ENCODE measurements around the gene C14orf93.

C14orf93 gene

DNA sequence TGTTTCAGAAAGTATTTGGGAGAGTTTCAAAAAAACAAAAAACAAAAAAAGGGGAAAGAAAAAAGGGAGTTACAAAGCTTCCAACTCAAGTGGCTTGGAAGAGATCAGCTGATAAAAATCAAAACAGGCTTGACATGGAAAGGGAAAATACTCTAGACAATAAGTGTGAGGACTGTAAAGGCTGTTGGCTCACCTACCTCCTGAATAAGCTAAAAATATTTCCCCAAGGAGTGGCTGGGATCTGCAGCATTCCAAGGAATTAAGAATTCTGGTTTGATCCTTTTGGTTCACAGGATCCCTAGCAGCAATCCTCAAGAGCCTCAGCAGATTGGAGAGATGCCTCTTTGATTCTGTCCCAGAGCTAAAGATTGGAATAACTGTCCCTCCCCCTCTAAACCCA is 16.4 kb downstream of the C14orf93 start:
- no peak for DNase-seq

DNA sequence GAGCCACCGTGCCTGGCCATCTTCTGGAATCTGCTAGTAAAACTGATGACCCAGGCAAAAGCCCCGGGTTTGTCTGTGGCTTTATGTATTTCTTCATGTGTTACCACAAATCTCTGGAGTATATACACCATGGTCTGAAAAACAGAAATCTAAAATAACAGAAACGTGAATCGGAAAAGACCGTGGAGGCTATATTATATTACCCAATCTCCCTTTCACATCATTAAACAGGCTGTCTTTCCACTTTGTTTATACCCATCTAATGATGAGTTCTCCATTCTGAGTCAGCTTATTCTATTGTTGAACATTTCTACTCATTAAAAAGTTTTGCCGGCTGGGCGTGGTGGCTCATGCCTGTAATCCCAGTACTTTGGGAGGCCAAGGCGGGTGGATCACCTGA is 18.1 kb downstream of the C14orf93 start:
- no peak for DNase-seq

DNA sequence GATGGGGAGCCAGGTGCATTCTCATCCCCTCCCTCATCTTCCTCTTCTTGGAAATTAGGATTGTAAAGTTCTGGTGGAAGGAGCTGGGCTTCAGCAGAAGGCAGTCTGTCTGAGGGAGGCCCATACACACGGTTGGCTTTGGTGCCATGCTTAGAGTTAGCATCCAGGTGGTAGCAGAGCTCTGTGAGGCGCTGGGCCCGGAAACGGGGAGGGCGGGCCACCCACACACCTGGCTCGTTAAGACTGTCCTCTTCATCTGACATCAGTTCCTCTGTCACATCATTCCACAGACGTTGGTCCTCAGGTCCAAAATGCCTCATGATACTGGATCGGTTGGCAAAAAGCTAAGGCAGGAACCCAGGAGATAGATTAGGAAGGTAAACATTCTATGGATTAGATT is 22.7 kb downstream of the C14orf93 start:
- DNase-seq = no peak

DNA sequence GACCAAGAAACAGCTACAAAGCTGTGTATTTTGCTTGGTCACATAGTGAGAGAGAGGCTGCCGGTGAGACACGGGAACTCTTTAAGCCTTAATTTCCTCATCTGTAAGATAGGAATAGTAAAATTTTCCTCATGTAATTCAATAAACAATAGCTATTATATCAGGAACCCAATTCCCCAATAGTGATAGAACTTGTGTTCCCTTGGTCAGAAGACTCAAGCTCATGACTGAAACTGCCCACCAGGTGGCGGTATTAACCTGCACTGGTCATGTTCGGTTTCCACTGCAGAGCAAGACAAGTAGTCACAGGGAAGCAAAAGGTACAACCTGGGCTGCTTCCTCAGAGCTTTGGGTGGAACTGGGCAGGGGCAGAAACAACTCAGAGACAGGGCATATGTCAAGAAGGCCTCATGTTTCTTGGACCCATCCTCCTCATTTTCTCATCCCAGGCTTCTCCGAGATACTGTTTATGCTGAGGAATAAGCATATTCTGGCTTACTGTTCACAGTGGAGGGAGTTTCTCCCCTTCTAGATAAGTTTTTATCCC is 23.4 kb downstream of the C14orf93 start:
- peak; percentile 57 to 83 (median 79) for DNase-seq

DNA sequence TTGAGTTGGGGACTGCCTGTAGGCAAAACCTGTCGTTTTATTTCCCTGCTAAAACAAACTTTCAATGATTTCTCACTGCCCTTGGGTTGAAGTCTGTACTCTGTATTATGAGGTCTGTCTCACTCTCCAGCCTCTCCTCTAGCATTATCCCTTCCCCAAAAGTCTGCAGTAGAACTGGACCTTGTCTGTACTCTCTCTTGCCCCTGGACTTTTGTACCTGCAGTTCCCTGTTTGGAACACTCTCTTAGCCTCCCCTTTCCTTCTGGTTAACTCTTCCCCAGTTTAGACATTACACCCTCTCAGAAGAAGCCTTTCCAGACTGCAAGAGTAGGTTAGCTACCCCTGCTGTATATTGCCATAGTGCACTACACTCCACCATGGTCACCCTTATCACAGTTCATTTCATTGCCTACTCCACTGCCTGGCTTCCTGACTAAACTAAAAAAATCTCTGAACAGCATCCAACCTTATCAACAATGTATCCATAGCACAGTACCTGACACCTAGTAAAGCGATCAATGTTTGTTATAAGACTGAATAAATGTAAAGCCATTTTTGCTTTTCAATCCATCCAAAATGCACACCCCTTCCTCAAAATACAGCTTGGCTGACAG is 23.9 kb downstream of the C14orf93 start:
- no peak for DNase-seq

DNA sequence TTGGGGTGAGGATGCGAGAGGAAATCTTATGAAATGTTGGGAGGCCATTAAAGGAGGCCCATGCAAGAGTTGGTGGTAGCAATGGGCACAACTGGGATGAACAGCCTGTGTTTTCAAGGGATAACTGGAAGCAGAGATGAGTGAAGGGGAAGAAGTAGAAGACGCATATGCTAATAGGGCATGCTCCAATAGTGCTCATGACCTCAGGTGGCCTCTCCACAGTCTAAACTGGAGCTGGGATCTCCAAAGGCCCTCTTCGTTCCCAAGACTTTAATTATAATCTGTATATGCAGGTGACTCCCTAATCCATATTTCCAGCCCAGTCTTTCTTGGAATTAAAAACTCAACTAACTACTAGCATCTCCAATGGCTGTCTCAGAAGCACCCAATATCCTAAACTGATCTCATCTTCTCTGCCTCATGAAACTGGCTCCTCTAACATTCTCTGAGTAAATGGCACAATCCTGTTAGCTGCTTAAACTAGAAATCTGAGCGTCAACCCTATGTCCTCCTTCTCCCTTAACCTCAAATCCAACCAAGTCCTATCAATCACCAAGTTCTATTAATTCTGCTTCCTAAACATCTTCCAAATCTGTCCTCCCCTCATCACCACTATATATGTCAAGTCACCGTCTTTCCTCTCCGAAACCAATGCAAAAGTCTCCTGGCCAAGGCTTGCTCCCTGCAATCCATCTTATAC is 24.8 kb downstream of the C14orf93 start:
- no peak for DNase-seq

DNA sequence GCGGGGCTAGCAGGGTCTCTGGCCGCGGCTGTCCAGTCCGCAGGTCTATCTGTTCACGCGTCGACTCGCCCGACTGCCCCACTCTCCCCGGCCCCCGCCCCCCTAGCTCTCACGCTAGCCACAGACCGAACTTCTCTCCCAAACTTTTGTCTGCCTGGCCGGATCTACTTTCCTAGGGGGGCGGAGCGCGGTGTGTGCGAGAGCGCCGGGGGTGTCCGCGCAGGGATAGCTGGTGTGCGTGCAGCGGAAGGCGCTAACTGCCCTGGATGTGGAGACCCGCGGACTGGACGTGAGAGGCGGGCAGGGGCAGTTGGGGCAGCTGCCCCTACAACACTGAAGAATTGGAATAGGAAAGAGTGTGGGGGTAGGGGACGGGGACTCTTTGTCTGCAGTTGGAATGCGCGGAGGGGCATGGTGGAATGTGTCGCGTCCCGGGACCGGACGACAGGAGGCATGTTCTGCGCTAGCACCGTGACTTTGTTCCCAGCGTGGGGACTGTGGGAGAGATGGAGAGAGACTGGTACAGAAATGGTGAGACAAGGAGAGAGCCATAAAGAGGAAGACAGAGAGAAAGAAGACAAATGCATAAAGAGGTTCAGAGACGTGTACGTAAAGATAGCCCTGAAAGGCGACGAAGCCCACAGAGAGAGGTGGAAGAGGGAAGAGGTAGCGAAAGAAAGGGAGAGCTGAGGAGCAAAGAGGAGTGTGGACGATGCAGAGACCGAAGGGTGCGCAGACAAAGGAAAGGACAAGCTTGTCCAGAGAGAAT is 27.3 kb downstream of the C14orf93 start, which contains the start of gene AJUBA:
Gene AJUBA, minus strand, starts transcription at position 75 of the 769 bp plus-strand sequence. CDS start 285 bp downstream, outside the sequence.
- DNase-seq = peak; percentile 32 to 89 (median 59)

DNA sequence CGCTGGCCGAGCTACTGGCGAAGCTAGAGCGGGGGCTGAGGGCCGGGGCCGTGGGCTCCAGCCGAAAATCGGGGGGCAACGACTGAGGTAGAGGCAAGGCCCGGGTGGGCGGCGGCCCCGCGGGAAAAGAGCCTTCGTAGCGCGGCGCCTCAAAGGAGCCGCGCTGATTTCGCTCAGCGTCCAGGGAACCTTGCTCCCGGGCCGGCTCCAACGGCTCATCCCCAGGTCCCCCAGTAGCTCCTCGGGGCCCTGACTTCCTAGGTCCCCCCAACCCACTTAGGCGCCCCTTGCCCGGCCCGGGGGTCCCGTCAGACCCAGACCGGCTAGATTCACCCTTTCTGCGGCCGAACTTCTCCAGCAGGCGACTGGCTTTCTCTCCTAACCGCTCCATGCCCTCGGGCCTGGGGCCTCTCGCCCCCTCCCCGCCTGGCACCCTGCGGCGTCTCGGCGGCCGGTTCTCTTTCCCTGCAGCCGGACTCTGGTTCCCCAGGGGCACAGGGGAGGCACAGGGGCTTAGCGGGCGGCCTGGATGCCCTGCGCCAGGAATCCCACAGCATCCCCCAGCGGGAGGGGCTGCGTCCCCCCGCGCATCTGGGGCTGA is 28.0 kb downstream of the C14orf93 start:
- no peak for DNase-seq

DNA sequence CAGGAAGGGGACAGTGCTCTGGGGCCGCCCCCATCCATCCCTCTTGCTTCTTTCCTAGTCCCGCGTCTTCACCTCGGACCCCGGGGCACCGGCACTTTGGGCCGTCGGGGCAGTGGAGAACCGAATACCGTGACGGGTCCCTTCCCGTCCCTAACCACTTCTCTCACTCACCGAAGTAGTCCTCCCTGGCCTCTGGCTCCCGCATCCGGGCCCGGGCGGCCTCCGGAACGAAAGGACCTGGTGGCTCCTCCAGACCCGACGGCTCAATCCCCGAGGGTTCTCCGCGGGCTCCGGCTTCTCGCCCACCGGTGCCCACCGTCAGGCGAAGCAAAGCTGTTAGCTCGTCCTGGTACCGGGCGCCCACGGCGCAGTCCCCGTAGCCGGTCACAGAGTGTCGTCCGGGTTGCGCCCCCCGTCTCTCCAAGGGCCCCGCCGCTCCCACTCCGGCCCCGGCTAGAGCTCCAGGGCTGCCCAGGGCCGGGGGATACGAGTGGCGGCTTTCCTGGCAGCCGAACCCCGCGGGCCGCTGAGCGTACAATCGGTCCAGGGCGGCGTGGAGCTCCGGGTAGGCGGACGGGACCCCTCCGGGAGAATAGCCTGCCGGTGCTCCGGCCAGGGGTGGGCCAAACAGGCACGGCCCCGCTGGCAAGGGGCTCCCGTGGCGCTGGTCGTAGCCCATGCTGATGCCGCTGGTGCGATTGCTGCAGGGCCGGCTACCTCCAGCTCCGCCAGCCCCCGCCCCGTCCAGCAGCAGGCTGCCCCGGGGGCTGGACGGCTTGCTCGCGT is 28.7 kb downstream of the C14orf93 start:
- DNase-seq = peak in 1 of 5 experiments; percentile 18

DNA sequence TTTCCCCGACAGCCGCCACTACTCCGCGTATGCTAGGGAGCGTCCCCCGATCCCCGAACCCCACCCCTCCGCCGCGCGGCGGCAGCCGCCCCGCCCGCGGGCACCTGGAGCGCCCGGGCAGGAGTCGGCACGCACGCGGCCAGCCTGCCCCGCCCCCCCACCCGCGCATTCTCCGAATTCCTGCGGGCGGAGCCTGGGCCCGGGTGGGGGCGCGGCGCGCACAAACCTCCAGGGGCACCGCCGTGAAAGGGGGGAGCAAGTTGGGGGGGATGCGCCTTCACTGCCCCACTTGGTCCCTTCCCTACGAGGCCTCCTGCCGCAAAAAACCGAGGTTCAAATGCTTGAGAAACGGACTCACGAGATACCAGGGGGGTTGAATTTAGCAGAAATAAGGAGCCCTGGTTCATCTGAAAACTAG is 29.3 kb downstream of the C14orf93 start:
- peak in 2 of 5 experiments; percentile 14 to 22 for DNase-seq

DNA sequence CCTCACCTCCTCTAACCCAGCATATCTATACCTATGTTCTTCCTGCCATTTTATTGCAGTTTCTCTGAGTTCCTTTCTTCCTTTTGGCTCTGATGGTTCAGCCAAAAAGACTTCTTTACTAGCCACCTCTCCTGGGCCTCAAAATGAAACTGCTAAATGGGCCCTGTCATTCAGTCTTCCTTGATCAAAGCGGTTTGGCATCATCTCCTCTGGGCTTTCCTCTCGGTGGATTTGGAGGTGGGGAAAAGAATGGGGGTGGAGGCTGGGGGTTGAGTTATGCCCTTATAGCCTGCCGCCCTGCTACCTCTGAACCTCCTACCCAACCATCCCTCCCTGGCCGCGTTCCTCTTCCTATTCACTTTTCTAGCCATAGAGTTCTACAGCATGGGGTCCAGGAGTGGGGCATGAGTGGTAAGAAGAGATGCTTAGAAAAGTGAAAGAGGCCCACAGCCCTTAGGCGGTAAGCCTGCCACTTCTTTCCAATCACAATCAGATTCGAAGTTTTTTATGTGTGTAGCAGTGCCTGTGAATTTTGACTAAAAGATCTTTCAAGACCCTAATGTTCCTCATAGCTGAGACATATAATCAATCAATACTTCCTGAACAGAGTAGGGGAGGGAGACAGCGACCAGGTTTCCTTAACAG is 30.1 kb downstream of the C14orf93 start:
- no peak for DNase-seq

DNA sequence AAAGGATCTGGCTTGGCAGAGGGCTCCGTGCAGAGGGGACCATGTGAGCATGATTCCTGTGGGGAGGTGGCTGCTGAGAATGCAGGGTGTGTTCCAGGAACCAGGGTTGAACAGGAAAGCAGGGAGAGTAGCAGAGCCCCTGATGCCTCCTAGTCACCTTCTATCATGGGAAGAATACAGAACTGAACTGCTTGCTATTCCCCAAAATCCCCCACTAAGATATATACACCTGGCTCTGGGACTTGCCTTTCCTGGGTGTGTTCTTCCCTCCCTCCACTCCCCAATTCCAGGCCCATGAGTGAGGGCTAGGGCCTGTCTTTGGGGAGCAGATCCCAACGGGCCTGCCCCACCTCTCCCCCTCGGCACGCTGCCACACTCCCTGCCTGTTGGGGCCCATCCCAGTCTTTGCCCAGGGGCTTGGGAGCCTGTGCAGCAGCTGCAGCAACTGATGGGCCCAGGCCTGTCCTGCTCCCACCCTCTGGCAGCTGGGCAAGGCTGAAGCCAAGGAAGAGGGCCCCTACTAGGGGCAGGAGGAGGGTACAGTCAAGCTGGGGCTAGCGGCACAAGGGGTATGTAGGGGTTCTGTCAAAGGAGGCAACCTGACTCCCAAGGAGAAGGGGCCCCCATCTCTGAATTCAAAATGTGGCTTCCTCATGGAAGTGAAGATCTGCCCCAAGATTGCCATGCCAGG is 30.8 kb downstream of the C14orf93 start:
- DNase-seq = no peak

DNA sequence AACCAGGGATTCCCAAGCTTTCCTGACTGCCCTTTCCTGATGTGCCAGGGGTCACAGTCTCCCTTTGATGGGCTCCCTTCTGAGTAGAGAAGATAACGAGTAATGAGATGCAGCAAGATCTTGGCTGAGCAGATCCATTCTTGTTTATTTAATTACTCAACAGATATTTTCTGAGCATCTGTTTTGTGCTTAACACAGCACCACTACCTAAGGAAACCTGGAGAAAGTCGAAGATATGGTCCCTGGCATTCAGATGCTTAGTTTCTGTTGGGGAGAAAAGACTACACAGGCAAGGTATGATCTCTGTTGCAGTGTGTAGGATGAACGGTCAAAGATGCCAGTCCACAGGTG is 31.5 kb downstream of the C14orf93 start:
- DNase-seq = no peak

DNA sequence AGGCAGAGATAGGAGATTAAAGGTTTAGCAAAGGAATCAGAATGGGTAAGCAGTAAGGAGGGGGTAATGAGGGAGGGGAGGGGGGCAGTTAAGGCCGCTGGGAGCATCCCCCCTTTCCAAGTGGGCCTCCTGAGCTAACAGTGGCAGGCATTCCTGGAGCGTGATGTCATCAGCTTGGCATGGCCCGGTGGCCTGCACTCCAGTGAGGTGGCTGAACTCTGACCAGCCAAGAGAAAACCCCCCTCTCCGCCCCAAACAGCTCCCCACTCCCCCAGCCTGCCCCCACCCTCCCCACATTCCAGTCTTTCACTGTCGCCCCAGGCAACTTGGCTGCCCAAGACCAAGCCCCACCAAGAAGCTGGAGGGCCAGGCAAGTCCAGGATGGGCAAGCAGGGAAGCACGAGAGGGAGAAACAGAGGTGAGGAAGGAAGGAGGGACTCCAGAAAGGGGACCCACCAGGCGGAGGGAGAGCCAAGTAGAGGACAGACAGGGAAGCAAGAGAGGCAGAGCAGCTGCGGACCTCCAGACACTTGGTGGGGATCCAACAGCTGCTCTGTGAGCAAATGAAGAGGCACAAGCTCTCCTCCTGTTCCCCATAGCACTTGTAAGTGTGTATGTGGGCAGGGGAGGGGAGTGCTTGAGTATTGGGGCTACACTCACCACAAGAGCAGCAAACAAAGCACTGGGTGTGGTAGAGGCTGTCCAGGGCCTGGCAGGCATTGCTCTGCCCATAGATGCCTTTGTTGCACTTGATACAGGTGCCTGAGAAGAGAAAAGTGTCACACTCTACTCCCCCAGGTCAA is 32.1 kb downstream of the C14orf93 start:
- no peak for DNase-seq

DNA sequence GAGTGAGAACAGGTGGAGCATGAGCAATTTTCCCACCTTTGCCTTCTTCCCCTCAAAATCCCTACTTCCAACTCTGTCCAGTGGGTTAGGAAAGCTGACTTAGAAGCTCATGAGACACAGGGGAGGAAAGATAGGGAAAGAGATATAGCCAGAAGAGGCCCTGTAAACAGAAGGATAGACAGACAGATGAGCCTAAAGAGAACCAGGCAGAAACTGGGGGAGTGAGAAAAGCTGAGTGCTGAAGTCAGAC is 32.6 kb downstream of the C14orf93 start:
- DNase-seq = no peak

DNA sequence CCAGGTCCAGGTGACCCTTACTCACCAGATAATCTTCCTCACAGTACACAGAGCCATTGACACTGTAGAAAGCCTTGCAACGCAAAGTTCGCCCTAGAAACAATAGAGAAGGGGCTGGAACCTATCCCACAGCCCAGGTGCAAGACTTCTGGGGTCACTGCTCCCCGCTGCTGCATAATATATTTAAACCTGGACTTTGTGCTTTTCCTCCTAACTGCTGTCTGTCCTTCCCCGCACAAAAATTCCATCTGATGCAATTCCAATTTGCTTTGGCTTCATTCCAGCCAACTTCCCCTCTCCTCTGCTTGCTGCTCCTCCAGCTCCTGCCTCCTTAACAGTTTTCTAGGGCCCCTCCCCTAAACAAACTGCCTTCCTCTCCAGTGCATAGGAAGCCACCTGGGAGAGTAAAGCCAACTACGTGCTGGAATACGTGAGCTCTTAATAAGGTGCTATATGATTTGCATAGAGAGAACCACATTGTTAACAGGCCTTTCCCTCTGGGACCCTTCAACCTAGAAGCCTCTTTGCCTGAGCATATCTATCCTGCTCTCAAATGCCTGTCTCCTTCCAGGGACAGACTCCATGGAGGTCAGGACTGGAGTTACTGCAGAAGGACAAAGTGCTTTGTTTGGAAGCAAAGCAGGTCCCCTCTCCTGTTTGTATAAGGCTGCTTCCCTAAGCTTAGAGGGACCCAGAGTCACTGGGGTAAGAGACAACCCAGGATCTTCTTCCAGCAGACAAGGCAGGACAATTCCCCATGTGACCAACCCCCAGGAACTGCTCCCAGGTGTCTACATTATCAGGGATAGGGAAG is 33.1 kb downstream of the C14orf93 start:
- no peak for DNase-seq

DNA sequence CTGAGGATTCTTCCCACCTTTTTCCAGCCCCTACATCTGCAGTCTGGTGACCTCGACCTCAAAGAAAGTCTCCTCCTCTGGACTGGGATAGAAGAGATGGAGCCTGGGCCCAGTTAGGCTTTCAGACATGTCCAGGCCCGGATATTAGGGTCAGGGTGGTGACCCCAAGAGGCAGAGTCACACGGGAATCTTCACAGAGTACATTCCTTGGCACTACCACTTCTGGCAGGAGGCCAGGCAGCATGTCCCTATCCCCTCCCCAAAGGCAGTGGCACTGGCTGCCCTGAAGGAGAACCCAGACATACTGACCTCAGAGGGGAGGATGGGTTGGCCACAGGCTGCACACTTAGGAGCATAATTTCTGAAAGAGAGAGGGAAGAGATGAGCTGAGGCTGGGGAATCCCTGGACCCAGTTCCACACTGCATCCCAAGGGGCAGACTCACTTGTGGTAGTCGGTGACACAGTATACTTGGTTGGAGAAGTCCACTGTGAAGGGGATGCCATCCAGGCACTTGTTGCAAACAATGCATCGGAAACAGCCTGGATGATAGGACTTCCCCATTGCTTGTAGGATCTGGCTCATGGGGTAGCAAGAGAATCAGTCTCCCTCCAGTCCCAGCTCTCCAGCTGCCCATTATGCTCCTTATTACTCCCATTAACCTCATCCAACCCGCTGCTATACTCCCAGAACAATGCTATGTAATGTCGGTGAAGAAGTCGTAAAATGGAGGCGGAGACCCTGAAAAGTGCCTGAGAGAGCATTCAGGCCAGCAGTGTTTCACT is 35.2 kb downstream of the C14orf93 start:
- DNase-seq = no peak

DNA sequence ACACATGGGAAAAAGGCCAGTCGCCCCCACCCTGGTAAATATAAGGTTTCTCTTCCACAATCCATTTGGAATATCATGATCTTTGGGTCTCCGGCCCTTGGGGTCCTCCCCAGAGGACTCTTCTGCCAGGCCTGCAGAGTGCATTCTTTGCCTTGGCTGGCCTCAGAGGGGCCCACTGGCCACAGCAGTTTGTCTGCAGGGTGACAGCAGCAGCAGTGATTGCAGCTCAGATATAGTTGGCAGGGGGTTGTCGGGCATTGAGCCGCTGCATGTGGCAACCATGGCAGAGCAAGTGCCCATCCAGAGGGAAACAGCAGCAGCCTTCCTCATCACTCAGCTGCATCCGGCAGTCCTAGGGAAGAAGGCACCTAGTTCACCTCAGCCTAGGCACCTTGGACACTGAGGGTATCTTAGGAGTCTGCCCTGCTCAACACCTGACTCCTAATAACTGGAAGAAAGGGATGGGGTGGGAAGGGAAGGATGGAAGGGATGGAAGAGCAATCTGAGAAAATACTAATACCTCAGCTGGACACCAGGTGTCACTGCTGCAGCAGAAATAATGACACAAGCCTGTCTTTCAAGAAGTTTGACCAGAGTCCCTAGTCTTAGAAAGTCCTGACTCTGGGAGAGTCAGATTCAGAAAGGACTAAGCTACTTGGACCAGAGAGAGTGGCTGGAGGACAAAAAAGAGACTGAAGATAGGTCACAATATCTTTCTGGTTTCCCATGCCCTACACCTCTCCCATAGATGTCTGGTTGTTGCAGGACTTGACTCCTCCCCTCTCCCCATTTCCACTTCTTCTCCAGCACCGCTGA is 36.5 kb downstream of the C14orf93 start:
- peak in 2 of 5 experiments; percentile 22 to 38 for DNase-seq
